Superior temporal gyrus (tissue), 1 donor: ENCODE data around the gene GGCT.

Experiments
- DNase-seq: peaks from one replicate; pipeline ENCODE4 v3.0.0-alpha.2; 2016; ENCODE audit errors: extremely low spot score

GGCT gene

GRCh38 chr7:30478349-30479201, 26.1 kb downstream of the GGCT start, which contains the start of gene NOD1:
NOD1 (minus strand) TSS chr7:30478784; CDS start chr7:30456921, 21,863 bp downstream.
- DNase-seq: peak; percentile 48

- DNase-seq: no peak
These were observed 28.0 kb downstream of the GGCT start for GRCh38 chr7:30476459-30477145.

- DNase-seq: no peak
These were observed 29.0 kb downstream of the GGCT start for GRCh38 chr7:30475580-30475979.

- DNase-seq: no peak
These were observed 29.7 kb downstream of the GGCT start for GRCh38 chr7:30474893-30475292.

- no peak for DNase-seq
These were observed 30.1 kb downstream of the GGCT start for GRCh38 chr7:30474485-30474884.

- no peak for DNase-seq
These were observed 30.7 kb downstream of the GGCT start for GRCh38 chr7:30473903-30474302.

GRCh38 chr7:30472784-30473775, 31.5 kb downstream of the GGCT start:
- DNase-seq: no peak

- no peak for DNase-seq
These were observed 32.4 kb downstream of the GGCT start for GRCh38 chr7:30472081-30472783.

- no peak for DNase-seq
These were observed 33.4 kb downstream of the GGCT start for GRCh38 chr7:30471205-30471604.

- DNase-seq: no peak
These were observed 33.9 kb downstream of the GGCT start for GRCh38 chr7:30470771-30471170.

GRCh38 chr7:30470163-30470770, 34.4 kb downstream of the GGCT start:
- no peak for DNase-seq

GRCh38 chr7:30469303-30469702, 35.3 kb downstream of the GGCT start:
- DNase-seq: peak; percentile 61

GRCh38 chr7:30468791-30469190, 35.8 kb downstream of the GGCT start:
- DNase-seq: no peak

GRCh38 chr7:30468041-30468440, 36.6 kb downstream of the GGCT start:
- DNase-seq: no peak

GRCh38 chr7:30467271-30467670, 37.4 kb downstream of the GGCT start:
- no peak for DNase-seq

GRCh38 chr7:30466266-30466665, 38.4 kb downstream of the GGCT start:
- DNase-seq: no peak

GRCh38 chr7:30465811-30466180, 38.8 kb downstream of the GGCT start:
- no peak for DNase-seq

- no peak for DNase-seq
These were observed 39.4 kb downstream of the GGCT start for GRCh38 chr7:30465046-30465810.

- no peak for DNase-seq
These were observed 40.4 kb downstream of the GGCT start for GRCh38 chr7:30464231-30464671.
